ENCODE data around the gene FCER2.
"Not testable (repeated sequence)": the region's sequence is repeated elsewhere in the genome, so short reads cannot be mapped to it uniquely, and the experiment has no call there.

FCER2 gene

GRCh38 chr19:7655581-7655980 is 46.4 kb downstream of the FCER2 start:
- in situ Hi-C loops (cut with HindIII; ENCODE audit: low sequenced_read_pairs): no loop called here

DNA sequence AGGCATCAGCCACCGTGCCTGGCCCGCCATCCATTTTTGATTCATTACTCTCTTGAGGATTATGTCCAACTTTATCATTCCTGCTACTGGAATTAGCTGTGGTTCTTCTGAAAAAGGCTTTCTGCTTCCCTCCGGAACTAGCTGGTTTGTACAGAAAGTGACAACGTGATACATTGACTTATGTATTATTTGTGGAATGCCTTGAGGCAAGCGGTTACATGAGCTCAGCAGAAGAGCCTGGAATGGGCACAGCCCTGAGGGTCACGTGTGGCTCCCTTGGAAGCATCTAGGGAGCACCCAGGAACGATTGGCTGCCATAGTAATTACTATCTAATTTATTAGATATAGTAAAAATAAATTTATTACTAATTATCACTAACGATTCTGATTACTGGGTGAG is 47.5 kb downstream of the FCER2 start:
- in situ Hi-C loops (cut with HindIII; ENCODE audit: low sequenced_read_pairs): no loop called here

GRCh38 chr19:7652061-7652641 is 49.8 kb downstream of the FCER2 start:
- in situ Hi-C loops (cut with HindIII; ENCODE audit: low sequenced_read_pairs): no loop called here

DNA sequence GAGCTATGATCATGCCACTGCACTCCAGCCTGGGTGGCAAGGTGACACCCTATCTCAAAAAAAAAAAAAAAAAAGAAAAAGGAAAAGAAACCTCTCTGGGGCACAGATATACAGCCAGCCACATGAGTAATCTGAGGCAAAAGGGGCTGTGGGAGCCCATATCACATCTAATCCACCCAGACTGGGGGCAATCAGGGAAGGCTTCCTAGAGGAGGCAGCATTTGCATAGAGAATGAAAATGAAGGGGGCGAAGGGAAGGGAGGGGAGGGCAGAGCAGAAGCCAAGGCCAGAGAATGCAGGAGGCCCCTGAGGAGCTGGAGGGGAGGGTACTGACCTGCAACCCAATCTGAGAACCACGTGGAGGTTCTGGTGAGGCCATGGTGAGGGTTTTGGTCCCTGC is 51.8 kb downstream of the FCER2 start:
- in situ Hi-C loops (cut with HindIII; ENCODE audit: low sequenced_read_pairs): no loop called here

- in situ Hi-C loops (cut with HindIII; ENCODE audit: low sequenced_read_pairs): no loop called here
Measured at GRCh38 chr19:7648265-7649014, 53.5 kb downstream of the FCER2 start.

GRCh38 chr19:7647156-7647555 is 54.8 kb downstream of the FCER2 start:
- in situ Hi-C loops (cut with HindIII; ENCODE audit: low sequenced_read_pairs): no loop called here

- in situ Hi-C loops (cut with HindIII; ENCODE audit: low sequenced_read_pairs): no loop called here
Measured at GRCh38 chr19:7646426-7646700, 55.6 kb downstream of the FCER2 start.

DNA sequence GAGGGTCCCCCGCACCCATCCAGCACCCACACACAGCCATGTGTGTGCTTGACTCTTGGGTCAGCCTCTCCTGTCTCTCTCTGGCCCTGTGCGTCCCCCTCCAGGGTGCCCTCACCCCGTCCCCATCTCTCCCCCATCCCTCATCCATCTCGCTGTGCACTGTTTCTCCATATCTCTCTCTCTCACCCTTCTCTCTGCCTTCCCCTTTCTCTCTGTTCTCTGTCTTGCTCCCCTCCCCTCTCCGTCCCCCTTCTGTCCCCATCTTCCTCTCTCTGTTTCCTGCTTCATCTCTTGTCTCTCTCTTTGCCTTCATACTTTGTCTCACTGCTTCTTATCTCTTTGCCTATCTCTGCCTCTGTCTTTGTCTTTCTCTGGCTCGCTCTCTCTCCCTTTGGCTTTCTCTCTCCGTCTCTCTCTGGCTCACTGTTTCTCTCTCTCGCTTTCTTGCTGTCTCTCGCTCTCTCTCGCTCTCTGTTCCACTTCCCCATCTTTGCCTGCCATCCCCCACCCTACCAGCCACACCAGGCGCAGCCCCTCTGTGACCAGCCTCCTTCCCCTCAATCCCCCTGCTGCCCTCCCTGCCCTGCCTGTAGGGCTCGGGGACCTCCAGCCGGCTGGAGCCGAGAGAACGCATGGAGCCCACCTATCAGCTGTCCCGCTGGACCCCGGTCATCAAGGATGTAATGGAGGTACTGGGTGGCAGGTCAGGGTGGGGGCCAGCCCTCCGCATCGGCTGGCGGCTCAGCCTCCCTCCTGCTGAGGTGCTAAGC is 56.1 kb downstream of the FCER2 start:
- in situ Hi-C loops (cut with HindIII; ENCODE audit: low sequenced_read_pairs): no loop called here

DNA sequence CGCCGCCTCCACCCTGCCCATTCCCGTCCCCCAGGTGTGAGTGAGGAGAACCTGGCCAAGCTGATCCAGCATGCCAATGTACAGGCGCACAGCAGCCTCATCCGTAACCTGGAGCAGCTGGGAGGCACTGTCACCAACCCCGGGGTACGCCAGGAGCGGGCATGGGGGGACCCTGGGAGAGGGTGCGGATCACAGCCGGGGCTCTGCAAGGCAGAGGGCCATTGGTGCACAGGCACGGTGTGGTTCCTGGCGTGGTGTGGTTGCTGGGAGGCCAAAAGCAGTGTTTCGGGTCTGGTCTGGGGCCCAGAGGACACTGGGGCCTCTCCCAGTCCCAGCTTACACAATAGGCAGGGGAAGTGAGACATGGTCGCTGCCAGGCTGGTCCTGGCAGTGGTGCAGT is 56.8 kb downstream of the FCER2 start:
- in situ Hi-C loops (cut with HindIII; ENCODE audit: low sequenced_read_pairs): no loop called here

DNA sequence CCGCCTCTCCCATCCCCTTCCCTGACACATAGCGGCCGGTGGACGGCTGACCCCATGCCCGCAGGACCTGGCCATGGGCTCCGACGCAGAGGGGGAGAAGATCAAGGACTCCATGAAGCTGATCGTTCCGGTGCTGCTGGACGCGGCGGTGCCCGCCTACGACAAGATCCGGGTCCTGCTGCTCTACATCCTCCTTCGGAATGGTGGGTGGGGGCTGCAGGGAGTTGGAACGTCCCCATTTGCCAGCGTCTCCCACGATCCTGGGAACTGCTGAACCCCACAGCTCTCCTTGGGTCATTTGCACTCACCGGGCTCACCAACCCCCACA is 57.4 kb downstream of the FCER2 start:
- in situ Hi-C loops (cut with HindIII; ENCODE audit: low sequenced_read_pairs): no loop called here

GRCh38 chr19:7643629-7644549 is 58.0 kb downstream of the FCER2 start:
- in situ Hi-C loops (cut with HindIII; ENCODE audit: low sequenced_read_pairs): not testable (repeated sequence)

DNA sequence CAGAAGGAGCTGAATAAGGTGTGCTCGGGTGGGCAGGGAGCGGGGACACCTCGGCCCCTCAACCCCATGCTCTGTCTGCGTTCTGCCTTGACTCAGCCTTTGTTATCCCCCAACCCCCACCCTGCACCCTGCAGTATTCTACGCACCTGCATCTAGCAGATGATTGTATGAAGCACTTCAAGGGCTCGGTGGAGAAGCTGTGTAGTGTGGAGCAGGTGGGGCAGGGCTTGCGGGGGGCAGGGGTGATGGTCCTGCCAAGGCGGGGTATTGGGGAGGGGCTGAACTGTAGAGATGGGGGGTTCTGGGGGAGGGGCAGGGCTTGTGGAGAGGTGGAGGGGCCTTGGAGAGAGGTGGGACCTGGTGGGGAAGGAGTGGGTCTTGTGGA is 58.9 kb downstream of the FCER2 start:
- in situ Hi-C loops (cut with HindIII; ENCODE audit: low sequenced_read_pairs): no loop called here

- in situ Hi-C loops (cut with HindIII; ENCODE audit: low sequenced_read_pairs): no loop called here
Measured at GRCh38 chr19:7642295-7643030, 59.5 kb downstream of the FCER2 start.

GRCh38 chr19:7641290-7642276 is 60.3 kb downstream of the FCER2 start:
- in situ Hi-C loops (cut with HindIII; ENCODE audit: low sequenced_read_pairs): no loop called here

DNA sequence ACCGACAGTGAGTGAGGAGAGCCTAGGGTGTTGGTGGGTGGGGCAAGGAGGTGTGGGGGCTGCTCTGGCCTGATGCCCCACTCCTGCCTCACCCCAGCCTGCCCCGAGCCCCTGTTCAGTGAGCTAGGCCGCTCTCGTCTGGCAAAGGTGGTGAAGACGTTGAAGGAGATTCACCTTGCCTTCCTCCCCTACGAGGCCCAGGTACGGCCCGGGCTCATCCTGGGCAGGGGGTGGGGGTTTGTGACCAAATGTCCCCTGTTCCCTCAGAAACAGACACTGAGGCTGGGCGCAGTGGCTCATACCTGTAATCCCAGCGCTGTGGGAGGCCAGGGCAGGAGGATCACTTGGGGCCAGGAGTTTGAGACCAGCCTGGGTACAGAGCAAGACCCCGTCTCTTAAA is 61.1 kb downstream of the FCER2 start:
- in situ Hi-C loops (cut with HindIII; ENCODE audit: low sequenced_read_pairs): no loop called here

GRCh38 chr19:7639863-7640348 is 62.0 kb downstream of the FCER2 start:
- in situ Hi-C loops (cut with HindIII; ENCODE audit: low sequenced_read_pairs): no loop called here

GRCh38 chr19:7638802-7639465 is 63.0 kb downstream of the FCER2 start:
- in situ Hi-C loops (cut with HindIII; ENCODE audit: low sequenced_read_pairs): no loop called here

Data from DLD1 (cell line).